ENCODE results near the gene OBSCN. TPM values are rescaled to one million over a fixed set of nuclear protein-coding genes. Genes with fewer than 3 reads are reported as not detected.

OBSCN gene
- total RNA-seq, 1 donor from 2014 or later: 25.7 TPM

- Mint-ChIP-seq H3K27ac (ENCODE audit: unreplicated experiment) (no peak overlapping the region), H3K9me3 (ENCODE audit: unreplicated experiment) (peaks cover 2% of the 10 kb centered on the region), H3K4me3 (ENCODE audit: unreplicated experiment) (no peak overlapping the region), H3K36me3 (ENCODE audit: unreplicated experiment) (no peaks in the 10 kb centered on the region), H3K4me1 (ENCODE audit: low read depth, unreplicated experiment) (peaks cover 5% of the 10 kb centered on the region), H3K27me3 (ENCODE audit: unreplicated experiment) (peaks cover 3% of the 10 kb centered on the region)
- DNase-seq: no peak
- TF ChIP-seq, protein P1, sequence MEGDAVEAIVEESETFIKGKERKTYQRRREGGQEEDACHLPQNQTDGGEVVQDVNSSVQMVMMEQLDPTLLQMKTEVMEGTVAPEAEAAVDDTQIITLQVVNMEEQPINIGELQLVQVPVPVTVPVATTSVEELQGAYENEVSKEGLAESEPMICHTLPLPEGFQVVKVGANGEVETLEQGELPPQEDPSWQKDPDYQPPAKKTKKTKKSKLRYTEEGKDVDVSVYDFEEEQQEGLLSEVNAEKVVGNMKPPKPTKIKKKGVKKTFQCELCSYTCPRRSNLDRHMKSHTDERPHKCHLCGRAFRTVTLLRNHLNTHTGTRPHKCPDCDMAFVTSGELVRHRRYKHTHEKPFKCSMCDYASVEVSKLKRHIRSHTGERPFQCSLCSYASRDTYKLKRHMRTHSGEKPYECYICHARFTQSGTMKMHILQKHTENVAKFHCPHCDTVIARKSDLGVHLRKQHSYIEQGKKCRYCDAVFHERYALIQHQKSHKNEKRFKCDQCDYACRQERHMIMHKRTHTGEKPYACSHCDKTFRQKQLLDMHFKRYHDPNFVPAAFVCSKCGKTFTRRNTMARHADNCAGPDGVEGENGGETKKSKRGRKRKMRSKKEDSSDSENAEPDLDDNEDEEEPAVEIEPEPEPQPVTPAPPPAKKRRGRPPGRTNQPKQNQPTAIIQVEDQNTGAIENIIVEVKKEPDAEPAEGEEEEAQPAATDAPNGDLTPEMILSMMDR (IDR thresholded peaks at IDR 0.05; ENCODE audit: partially characterized antibody, unreplicated experiment): no peak
Measured at GRCh38 chr1:228175316-228176023, 32.4 kb upstream of the OBSCN start.

GRCh38 chr1:228176024-228176395 lies 31.8 kb upstream of the OBSCN start:
- no peak for DNase-seq
- H3K4me3 Mint-ChIP-seq (ENCODE audit: unreplicated experiment): no peak overlapping the region
- no peaks in the 10 kb centered on the region for H3K36me3 Mint-ChIP-seq (ENCODE audit: unreplicated experiment)
- H3K27ac Mint-ChIP-seq (ENCODE audit: unreplicated experiment): no peak overlapping the region
- peaks cover 2% of the 10 kb centered on the region for H3K9me3 Mint-ChIP-seq (ENCODE audit: unreplicated experiment)
- H3K27me3 Mint-ChIP-seq (ENCODE audit: unreplicated experiment): peaks cover 3% of the 10 kb centered on the region
- peaks cover 5% of the 10 kb centered on the region for H3K4me1 Mint-ChIP-seq (ENCODE audit: low read depth, unreplicated experiment)
- TF ChIP-seq, protein P1 (IDR thresholded peaks at IDR 0.05; ENCODE audit: partially characterized antibody, unreplicated experiment): no peak

DNA sequence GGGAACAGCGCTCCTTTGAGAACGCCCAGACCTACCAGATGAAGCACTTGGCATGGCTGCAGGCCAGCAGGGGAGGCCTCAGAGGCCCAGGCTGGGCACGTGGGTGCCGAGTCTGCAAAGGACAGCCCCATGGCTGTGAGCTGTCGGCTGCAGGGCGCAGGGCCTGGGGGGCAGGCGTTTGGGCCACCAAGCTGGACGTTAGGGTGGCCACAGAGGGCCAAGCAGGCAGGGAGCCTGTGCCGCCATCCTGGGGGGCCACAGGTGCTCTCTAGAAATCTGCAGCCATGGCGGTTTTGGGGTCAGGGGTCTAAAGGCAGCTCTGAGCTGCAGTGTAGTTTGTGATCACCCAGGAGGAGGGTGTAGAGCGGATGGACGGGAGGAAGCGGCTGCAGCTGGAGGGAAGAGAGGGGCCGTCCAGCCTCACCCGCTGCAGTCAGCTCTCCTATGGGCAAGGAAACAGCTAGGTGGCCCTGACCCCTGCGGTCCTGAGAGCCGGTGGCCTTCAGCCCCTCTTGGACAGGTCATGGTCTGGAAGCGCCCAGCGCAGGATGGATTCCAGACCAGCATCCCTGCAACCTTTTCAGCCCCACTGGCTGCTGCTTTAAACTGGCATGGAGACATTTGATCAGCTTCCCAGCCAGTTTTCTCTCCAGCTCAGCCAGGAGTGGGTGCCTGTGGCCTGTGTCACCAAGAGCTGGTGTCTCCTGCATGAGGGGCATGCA lies 31.2 kb upstream of the OBSCN start:
- Mint-ChIP-seq H3K4me3 (ENCODE audit: unreplicated experiment) (no peak overlapping the region), H3K9me3 (ENCODE audit: unreplicated experiment) (peaks cover 2% of the 10 kb centered on the region), H3K4me1 (ENCODE audit: low read depth, unreplicated experiment) (peaks cover 5% of the 10 kb centered on the region), H3K27me3 (ENCODE audit: unreplicated experiment) (peaks cover 3% of the 10 kb centered on the region), H3K27ac (ENCODE audit: unreplicated experiment) (no peak overlapping the region), H3K36me3 (ENCODE audit: unreplicated experiment) (no peaks in the 10 kb centered on the region)
- DNase-seq: no peak
- TF ChIP-seq, protein P1 (IDR thresholded peaks at IDR 0.05; ENCODE audit: partially characterized antibody, unreplicated experiment): no peak

DNA sequence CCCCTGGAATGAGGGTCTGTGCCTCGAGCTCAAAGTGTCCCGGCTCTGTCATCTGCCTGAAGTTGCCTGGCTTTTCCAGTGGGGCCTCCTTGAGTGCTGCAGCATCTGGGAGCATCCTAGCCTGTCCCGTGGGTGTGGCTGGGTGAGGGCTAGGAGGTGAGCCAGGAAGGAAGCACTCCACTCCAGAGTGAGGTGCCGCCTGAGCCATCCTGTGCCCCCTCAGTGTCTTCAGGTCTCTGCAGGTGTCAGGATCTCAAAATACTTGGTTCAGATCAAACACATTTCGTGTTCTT lies 30.7 kb upstream of the OBSCN start:
- Mint-ChIP-seq H3K9me3 (ENCODE audit: unreplicated experiment) (peaks cover 2% of the 10 kb centered on the region), H3K4me1 (ENCODE audit: low read depth, unreplicated experiment) (peaks cover 5% of the 10 kb centered on the region), H3K27me3 (ENCODE audit: unreplicated experiment) (peaks cover 2% of the 10 kb centered on the region), H3K4me3 (ENCODE audit: unreplicated experiment) (no peak overlapping the region), H3K36me3 (ENCODE audit: unreplicated experiment) (no peaks in the 10 kb centered on the region), H3K27ac (ENCODE audit: unreplicated experiment) (no peak overlapping the region)
- TF ChIP-seq, protein P1 (IDR thresholded peaks at IDR 0.05; ENCODE audit: partially characterized antibody, unreplicated experiment): no peak
- DNase-seq: no peak

Data from glutamatergic neuron (in vitro differentiated cells).